ENCODE data around the gene SPAG6. TPM values are rescaled to one million over a fixed set of nuclear protein-coding genes. Genes with fewer than 3 reads are reported as not detected.

SPAG6 gene
- total and polyA plus RNA-seq, 9 of the 15 experiments (the other 6 are each of a cell fraction or from before 2014, with no cell fraction given), result 3.5 to 23.1 (median 11.8) TPM

- TF ChIP-seq GATAD2A (IDR thresholded peaks at IDR 0.05) (no peak), HDGF (IDR thresholded peaks at IDR 0.05) (no peak), TCF15 (CRISPR knock-in tag; IDR thresholded peaks at IDR 0.05) (no peak), SMARCB1 (IDR thresholded peaks at IDR 0.05; ENCODE audit: insufficient read length, low read depth) (no peak), ZNF146 (CRISPR knock-in tag; IDR thresholded peaks at IDR 0.05; ENCODE audit: unreplicated experiment) (no peak), ZNF217 (CRISPR knock-in tag; IDR thresholded peaks at IDR 0.05) (no peak), WHSC1 (IDR thresholded peaks at IDR 0.05; ENCODE audit: low read length) (no peak), ZNF232 (CRISPR knock-in tag; IDR thresholded peaks at IDR 0.05) (no peak), RBM22 (IDR thresholded peaks at IDR 0.05; ENCODE audit: low read depth, low read length, poor library complexity, severe bottlenecking) (no peak), HES1 (IDR thresholded peaks at IDR 0.05; ENCODE audit: low read depth) (no peak), ZNF224 (CRISPR knock-in tag; IDR thresholded peaks at IDR 0.05) (no peak), ZBTB7A (IDR thresholded peaks at IDR 0.05; ENCODE audit: borderline replicate concordance, control insufficient read depth, low read depth, low read length) (no peak), TRIM28 (IDR thresholded peaks at IDR 0.05) (no peak), FOS (IDR thresholded peaks at IDR 0.05; ENCODE audit: extremely low read depth, insufficient read length) (no peak), RBFOX2 (IDR thresholded peaks at IDR 0.05; ENCODE audit: low read depth, low read length) (no peak), ZFP1 (CRISPR knock-in tag; IDR thresholded peaks at IDR 0.05) (no peak), CCNT2 (IDR thresholded peaks at IDR 0.05; ENCODE audit: borderline replicate concordance, extremely low read depth, insufficient read length, low read depth, low read length) (no peak), PURB (CRISPR knock-in tag; IDR thresholded peaks at IDR 0.05; ENCODE audit: low read depth) (no peak), POLR2AphosphoS5 (IDR thresholded peaks at IDR 0.05; ENCODE audit: control insufficient read depth, insufficient read depth, low read depth, low read length) (no peak), SPI1 (IDR thresholded peaks at IDR 0.05; ENCODE audit: borderline replicate concordance, low read depth, low read length) (no peak), EHMT2 (IDR thresholded peaks at IDR 0.05) (no peak), CCAR2 (IDR thresholded peaks at IDR 0.05; ENCODE audit: low read depth, low read length) (no peak), ZNF184 (CRISPR knock-in tag; IDR thresholded peaks at IDR 0.05) (no peak), KLF10 (CRISPR knock-in tag; IDR thresholded peaks at IDR 0.05) (no peak), ID3 (CRISPR knock-in tag; IDR thresholded peaks at IDR 0.05) (no peak), ID3 (tag; IDR thresholded peaks at IDR 0.05) (0 out of 2 replicates have a peak, but pooled peaks have one; percentile 27)
- TF ChIP-seq, protein P1, sequence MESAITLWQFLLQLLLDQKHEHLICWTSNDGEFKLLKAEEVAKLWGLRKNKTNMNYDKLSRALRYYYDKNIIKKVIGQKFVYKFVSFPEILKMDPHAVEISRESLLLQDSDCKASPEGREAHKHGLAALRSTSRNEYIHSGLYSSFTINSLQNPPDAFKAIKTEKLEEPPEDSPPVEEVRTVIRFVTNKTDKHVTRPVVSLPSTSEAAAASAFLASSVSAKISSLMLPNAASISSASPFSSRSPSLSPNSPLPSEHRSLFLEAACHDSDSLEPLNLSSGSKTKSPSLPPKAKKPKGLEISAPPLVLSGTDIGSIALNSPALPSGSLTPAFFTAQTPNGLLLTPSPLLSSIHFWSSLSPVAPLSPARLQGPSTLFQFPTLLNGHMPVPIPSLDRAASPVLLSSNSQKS (CRISPR knock-in tag; IDR thresholded peaks at IDR 0.05), result no peak
- TF ChIP-seq, protein P2, sequence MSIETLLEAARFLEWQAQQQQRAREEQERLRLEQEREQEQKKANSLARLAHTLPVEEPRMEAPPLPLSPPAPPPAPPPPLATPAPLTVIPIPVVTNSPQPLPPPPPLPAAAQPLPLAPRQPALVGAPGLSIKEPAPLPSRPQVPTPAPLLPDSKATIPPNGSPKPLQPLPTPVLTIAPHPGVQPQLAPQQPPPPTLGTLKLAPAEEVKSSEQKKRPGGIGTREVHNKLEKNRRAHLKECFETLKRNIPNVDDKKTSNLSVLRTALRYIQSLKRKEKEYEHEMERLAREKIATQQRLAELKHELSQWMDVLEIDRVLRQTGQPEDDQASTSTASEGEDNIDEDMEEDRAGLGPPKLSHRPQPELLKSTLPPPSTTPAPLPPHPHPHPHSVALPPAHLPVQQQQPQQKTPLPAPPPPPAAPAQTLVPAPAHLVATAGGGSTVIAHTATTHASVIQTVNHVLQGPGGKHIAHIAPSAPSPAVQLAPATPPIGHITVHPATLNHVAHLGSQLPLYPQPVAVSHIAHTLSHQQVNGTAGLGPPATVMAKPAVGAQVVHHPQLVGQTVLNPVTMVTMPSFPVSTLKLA (conservative IDR thresholded peaks at IDR 0.05), result 0 out of 4 replicates have a peak, but pooled peaks of 1 of the 2 experiments have one; percentile 26
These were observed 83.8 kb downstream of the SPAG6 start (continued) for GRCh38 chr10:22429146-22429545.
